SH-SY5Y (cell line): Measurements from ENCODE around the gene STAG3.

Experiments
- GATA2 ChIP-seq: IDR thresholded peaks from 2 replicates; pipeline ENCODE4 v1.6.1; 2011; ENCODE audit warnings: mild to moderate bottlenecking, low read depth, low read length
- GATA3 ChIP-seq: IDR thresholded peaks from 2 replicates; pipeline ENCODE4 v1.6.1; 2011; ENCODE audit warnings: low read depth, mild to moderate bottlenecking, low read length, moderate library complexity

DNA sequence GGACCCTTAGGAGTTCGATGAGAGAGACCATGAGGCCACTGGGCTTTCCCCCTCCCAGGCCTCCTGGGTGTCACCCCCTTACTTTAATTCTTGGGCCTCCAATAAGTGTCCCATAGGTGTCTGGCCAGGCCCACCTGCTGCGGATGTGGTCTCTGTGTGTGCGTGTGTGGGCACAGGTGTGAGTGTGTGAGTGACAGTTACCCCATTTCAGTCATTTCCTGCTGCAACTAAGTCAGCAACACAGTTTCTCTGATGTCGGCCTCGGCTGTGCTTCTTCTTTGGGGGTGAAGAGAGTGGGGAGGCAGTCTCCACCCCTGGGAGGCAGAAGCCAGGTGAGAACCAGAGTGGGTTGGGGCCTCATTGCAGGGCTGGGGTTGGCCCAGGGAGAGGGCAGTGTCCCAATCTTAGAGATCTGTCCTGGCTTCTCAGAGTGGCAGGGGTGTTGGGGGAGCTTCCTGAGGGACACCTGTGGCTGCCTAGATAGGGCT lies 43.6 kb downstream of the STAG3 start:
- TF ChIP-seq GATA2 (no peak), GATA3 (no peak)
